ENCODE data around the gene PBX4. TPM values are rescaled to one million over a fixed set of nuclear protein-coding genes. Genes with fewer than 3 reads are reported as not detected.
A peak's percentile ranks its signal among the peaks of the same experiment; 100 is the strongest.

Gene PBX4
- total RNA-seq, 1 donor from 2014 or later: 24.8 TPM

GRCh38 chr19:19655641-19656343, 37.3 kb upstream of the PBX4 start:
- H3K4me1 Mint-ChIP-seq (ENCODE audit: low read depth): no peaks in the 10 kb centered on the region
- H3K27ac Mint-ChIP-seq: no peak overlapping the region
- no peak for DNase-seq (ENCODE audit: low spot score)
- no peaks in the 10 kb centered on the region for H3K9me3 Mint-ChIP-seq
- H3K4me3 Mint-ChIP-seq (ENCODE audit: low read depth): no peak overlapping the region
- peaks cover 69% of the 10 kb centered on the region for H3K36me3 Mint-ChIP-seq (ENCODE audit: low read depth)
- H3K27me3 Mint-ChIP-seq (ENCODE audit: low read depth): no peaks in the 10 kb centered on the region
- intact Hi-C loops (cut with micrococcal nuclease): no loop called here

- Mint-ChIP-seq H3K4me3 (ENCODE audit: low read depth) (no peak overlapping the region), H3K9me3 (no peaks in the 10 kb centered on the region), H3K4me1 (ENCODE audit: low read depth) (no peaks in the 10 kb centered on the region), H3K27ac (no peak overlapping the region), H3K27me3 (ENCODE audit: low read depth) (no peaks in the 10 kb centered on the region), H3K36me3 (ENCODE audit: low read depth) (peaks cover 72% of the 10 kb centered on the region)
- intact Hi-C loops (cut with micrococcal nuclease): no loop called here
- DNase-seq (ENCODE audit: low spot score): no peak
These were observed 36.6 kb upstream of the PBX4 start for GRCh38 chr19:19655051-19655594.

- Mint-ChIP-seq H3K4me3 (ENCODE audit: low read depth) (no peak overlapping the region), H3K4me1 (ENCODE audit: low read depth) (no peaks in the 10 kb centered on the region), H3K27me3 (ENCODE audit: low read depth) (no peaks in the 10 kb centered on the region), H3K9me3 (no peaks in the 10 kb centered on the region), H3K27ac (no peak overlapping the region), H3K36me3 (ENCODE audit: low read depth) (peaks cover 73% of the 10 kb centered on the region)
- intact Hi-C loops (cut with micrococcal nuclease): no loop called here
- no peak for DNase-seq (ENCODE audit: low spot score)
These were observed 36.0 kb upstream of the PBX4 start for GRCh38 chr19:19654441-19654840.

GRCh38 chr19:19653597-19654147, 35.2 kb upstream of the PBX4 start:
- no peak overlapping the region for H3K4me3 Mint-ChIP-seq (ENCODE audit: low read depth)
- H3K36me3 Mint-ChIP-seq (ENCODE audit: low read depth): peaks cover 73% of the 10 kb centered on the region
- intact Hi-C loops (cut with micrococcal nuclease): no loop called here

GRCh38 chr19:19652482-19653295, 34.2 kb upstream of the PBX4 start:
- no peak overlapping the region for H3K27ac Mint-ChIP-seq
- DNase-seq (ENCODE audit: low spot score): no peak
- no peak overlapping the region for H3K4me3 Mint-ChIP-seq (ENCODE audit: low read depth)
- no peaks in the 10 kb centered on the region for H3K9me3 Mint-ChIP-seq
- H3K4me1 Mint-ChIP-seq (ENCODE audit: low read depth): no peaks in the 10 kb centered on the region
- no peaks in the 10 kb centered on the region for H3K27me3 Mint-ChIP-seq (ENCODE audit: low read depth)
- peaks cover 72% of the 10 kb centered on the region for H3K36me3 Mint-ChIP-seq (ENCODE audit: low read depth)
- intact Hi-C loops (cut with micrococcal nuclease): no loop called here

More at GRCh38 chr19:19653597-19654147, 35.2 kb upstream of the PBX4 start:
- no peak for DNase-seq (ENCODE audit: low spot score)
- no peaks in the 10 kb centered on the region for H3K27me3 Mint-ChIP-seq (ENCODE audit: low read depth)
- H3K27ac Mint-ChIP-seq: no peak overlapping the region
- no peaks in the 10 kb centered on the region for H3K4me1 Mint-ChIP-seq (ENCODE audit: low read depth)
- no peaks in the 10 kb centered on the region for H3K9me3 Mint-ChIP-seq

GRCh38 chr19:19651076-19651475, 32.6 kb upstream of the PBX4 start:
- H3K36me3 Mint-ChIP-seq (ENCODE audit: low read depth): peaks cover 70% of the 10 kb centered on the region

GRCh38 chr19:19650331-19650730, 31.8 kb upstream of the PBX4 start:
- H3K36me3 Mint-ChIP-seq (ENCODE audit: low read depth): peaks cover 71% of the 10 kb centered on the region
- DNase-seq (ENCODE audit: low spot score): no peak
- H3K27me3 Mint-ChIP-seq (ENCODE audit: low read depth): no peaks in the 10 kb centered on the region
- H3K9me3 Mint-ChIP-seq: no peaks in the 10 kb centered on the region
- no peak overlapping the region for H3K27ac Mint-ChIP-seq
- intact Hi-C loops (cut with micrococcal nuclease): no loop called here
- H3K4me1 Mint-ChIP-seq (ENCODE audit: low read depth): no peaks in the 10 kb centered on the region
- no peak overlapping the region for H3K4me3 Mint-ChIP-seq (ENCODE audit: low read depth)

More at GRCh38 chr19:19651076-19651475, 32.6 kb upstream of the PBX4 start:
- no peak overlapping the region for H3K27ac Mint-ChIP-seq
- no peaks in the 10 kb centered on the region for H3K4me1 Mint-ChIP-seq (ENCODE audit: low read depth)
- no peaks in the 10 kb centered on the region for H3K27me3 Mint-ChIP-seq (ENCODE audit: low read depth)
- intact Hi-C loops (cut with micrococcal nuclease): no loop called here
- H3K9me3 Mint-ChIP-seq: no peaks in the 10 kb centered on the region
- no peak overlapping the region for H3K4me3 Mint-ChIP-seq (ENCODE audit: low read depth)
- DNase-seq (ENCODE audit: low spot score): no peak

GRCh38 chr19:19649580-19649995, 31.1 kb upstream of the PBX4 start:
- DNase-seq (ENCODE audit: low spot score): no peak
- H3K4me3 Mint-ChIP-seq (ENCODE audit: low read depth): no peak overlapping the region
- no peaks in the 10 kb centered on the region for H3K4me1 Mint-ChIP-seq (ENCODE audit: low read depth)
- H3K9me3 Mint-ChIP-seq: no peaks in the 10 kb centered on the region
- intact Hi-C loops (cut with micrococcal nuclease): no loop called here
- H3K27ac Mint-ChIP-seq: no peak overlapping the region
- peaks cover 72% of the 10 kb centered on the region for H3K36me3 Mint-ChIP-seq (ENCODE audit: low read depth)
- no peaks in the 10 kb centered on the region for H3K27me3 Mint-ChIP-seq (ENCODE audit: low read depth)

GRCh38 chr19:19649155-19649554, 30.7 kb upstream of the PBX4 start:
- no peaks in the 10 kb centered on the region for H3K27me3 Mint-ChIP-seq (ENCODE audit: low read depth)
- H3K9me3 Mint-ChIP-seq: no peaks in the 10 kb centered on the region
- no peak overlapping the region for H3K27ac Mint-ChIP-seq
- no peak overlapping the region for H3K4me3 Mint-ChIP-seq (ENCODE audit: low read depth)
- DNase-seq (ENCODE audit: low spot score): no peak
- no peaks in the 10 kb centered on the region for H3K4me1 Mint-ChIP-seq (ENCODE audit: low read depth)
- intact Hi-C loops (cut with micrococcal nuclease): no loop called here
- peaks cover 72% of the 10 kb centered on the region for H3K36me3 Mint-ChIP-seq (ENCODE audit: low read depth)

- peaks cover 66% of the 10 kb centered on the region for H3K36me3 Mint-ChIP-seq (ENCODE audit: low read depth)
- DNase-seq (ENCODE audit: low spot score): no peak
- intact Hi-C loops (cut with micrococcal nuclease): no loop called here
- H3K9me3 Mint-ChIP-seq: no peaks in the 10 kb centered on the region
- no peaks in the 10 kb centered on the region for H3K27me3 Mint-ChIP-seq (ENCODE audit: low read depth)
- no peak overlapping the region for H3K4me3 Mint-ChIP-seq (ENCODE audit: low read depth)
- H3K27ac Mint-ChIP-seq: no peak overlapping the region
- H3K4me1 Mint-ChIP-seq (ENCODE audit: low read depth): peaks cover 6% of the 10 kb centered on the region
These were observed 28.7 kb upstream of the PBX4 start for GRCh38 chr19:19647037-19647835.

GRCh38 chr19:19645233-19645870, 26.9 kb upstream of the PBX4 start:
- no peak for DNase-seq (ENCODE audit: low spot score)
- peaks cover 12% of the 10 kb centered on the region for H3K4me1 Mint-ChIP-seq (ENCODE audit: low read depth)
- no peaks in the 10 kb centered on the region for H3K27me3 Mint-ChIP-seq (ENCODE audit: low read depth)
- no peaks in the 10 kb centered on the region for H3K9me3 Mint-ChIP-seq
- H3K36me3 Mint-ChIP-seq (ENCODE audit: low read depth): peaks cover 59% of the 10 kb centered on the region
- no peak overlapping the region for H3K27ac Mint-ChIP-seq
- intact Hi-C loops (cut with micrococcal nuclease): no loop called here
- no peak overlapping the region for H3K4me3 Mint-ChIP-seq (ENCODE audit: low read depth)

GRCh38 chr19:19644054-19644388, 25.5 kb upstream of the PBX4 start:
- peaks cover 61% of the 10 kb centered on the region for H3K36me3 Mint-ChIP-seq (ENCODE audit: low read depth)

More at GRCh38 chr19:19644054-19644388, 25.5 kb upstream of the PBX4 start:
- intact Hi-C loops (cut with micrococcal nuclease): no loop called here
- H3K27me3 Mint-ChIP-seq (ENCODE audit: low read depth): no peaks in the 10 kb centered on the region
- H3K9me3 Mint-ChIP-seq: no peaks in the 10 kb centered on the region
- peak overlapping the region; percentile 94 for H3K27ac Mint-ChIP-seq
- peak overlapping the region; percentile 93 for H3K4me3 Mint-ChIP-seq (ENCODE audit: low read depth)
- DNase-seq (ENCODE audit: low spot score): no peak
- peaks cover 12% of the 10 kb centered on the region for H3K4me1 Mint-ChIP-seq (ENCODE audit: low read depth)
